ENCODE measurements around the gene HPCAL1. TPM values are rescaled to one million over a fixed set of nuclear protein-coding genes. Genes with fewer than 3 reads are reported as not detected.

HPCAL1 gene
- total and polyA plus RNA-seq, 2 experiments from 2014 or later, result 58.9 to 65.4 TPM

DNA sequence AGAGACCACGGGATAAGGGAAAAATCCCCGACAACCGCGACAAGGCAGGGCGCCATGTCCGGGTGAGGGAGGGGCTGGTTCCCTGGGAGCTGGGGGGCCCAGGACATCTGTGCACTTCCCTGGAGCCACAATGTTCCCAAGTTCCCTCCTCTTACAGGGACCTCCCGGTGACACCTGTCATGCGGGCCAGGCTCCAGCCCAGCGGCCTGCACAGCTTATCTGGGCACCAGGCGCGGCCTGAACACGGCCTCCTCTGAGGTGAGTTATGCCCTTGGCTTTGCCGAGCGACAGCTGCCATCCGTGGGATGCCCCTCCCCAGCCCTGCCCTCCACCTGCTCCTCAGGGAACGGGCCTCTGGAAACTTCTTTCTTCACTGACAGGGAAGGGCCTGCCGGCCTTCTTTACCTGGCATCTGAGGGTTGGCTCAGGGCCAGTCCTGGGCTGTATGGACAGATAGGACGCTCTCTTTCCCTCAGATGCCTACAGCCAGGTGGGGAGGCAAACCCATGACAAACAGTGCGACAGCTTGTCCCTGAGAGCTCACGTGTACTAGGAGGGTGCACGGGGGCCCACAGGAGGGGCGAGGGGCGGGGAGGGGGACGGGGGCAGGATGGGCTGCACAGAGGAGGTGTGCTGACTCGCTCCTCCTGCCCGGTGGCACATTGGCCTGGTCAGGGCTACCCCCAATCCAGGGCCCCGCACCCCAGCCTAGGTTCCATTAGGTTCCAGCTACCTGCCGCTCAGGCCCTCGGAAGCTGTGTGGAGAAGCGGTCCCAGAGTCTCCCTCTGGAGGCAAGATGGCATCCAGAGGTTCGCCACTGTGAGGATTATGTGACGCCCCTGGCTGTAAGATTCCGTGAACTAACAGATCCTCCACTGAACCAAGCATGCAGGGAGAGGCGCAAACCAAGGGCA, 34.9 kb upstream of the HPCAL1 start:
- no peaks in the 10 kb centered on the region for H3K27me3 ChIP-seq (replicated peaks; ENCODE audit: insufficient read depth)
- in situ Hi-C loops (cut with MboI), result no loop called here
- WGBS, 2 experiments (ENCODE audit: low coverage in 1 of 2, low lambda C conversion rate in 2 of 2, missing lambda C conversion rate in 2 of 2), result 81 to 85% methylated on average over 33 to 34 of the region's 34 CpGs
- no peak overlapping the region for H2AFZ ChIP-seq
- no peak for DNase-seq
- H3K27ac ChIP-seq, result no peak overlapping the region
- no peaks in the 10 kb centered on the region for H3K9me2 ChIP-seq (ENCODE audit: insufficient read depth)
- no peaks in the 10 kb centered on the region for H3F3A ChIP-seq (ENCODE audit: insufficient read depth)
- no peak overlapping the region for H3K4me3 ChIP-seq
- no peaks in the 10 kb centered on the region for H3K9me3 ChIP-seq (ENCODE audit: low read depth)
- no peaks in the 10 kb centered on the region for H3K79me2 ChIP-seq (ENCODE audit: insufficient read depth)
- no peak overlapping the region for H3K9ac ChIP-seq
- TF ChIP-seq EZH2 (IDR thresholded peaks at IDR 0.05; ENCODE audit: insufficient read depth, poor library complexity, severe bottlenecking) (no peak), EZH2phosphoT487 (IDR thresholded peaks at IDR 0.05; ENCODE audit: insufficient read depth, low read depth) (no peak)
- H3K4me2 ChIP-seq (ENCODE audit: unreplicated experiment), result no peak overlapping the region
- H3K36me3 ChIP-seq (ENCODE audit: low read depth), result no peaks in the 10 kb centered on the region
- H4K20me1 ChIP-seq (ENCODE audit: insufficient read depth), result no peaks in the 10 kb centered on the region
- H3K4me1 ChIP-seq (ENCODE audit: insufficient read depth), result 0 out of 2 replicates have a peak, but pooled peaks cover 7% of the 10 kb centered on the region

- no peak for TF ChIP-seq EZH2phosphoT487 (IDR thresholded peaks at IDR 0.05; ENCODE audit: insufficient read depth, low read depth)
- no peak for TF ChIP-seq EZH2 (IDR thresholded peaks at IDR 0.05; ENCODE audit: insufficient read depth, poor library complexity, severe bottlenecking)
- H3K9me2 ChIP-seq (ENCODE audit: insufficient read depth), result no peaks in the 10 kb centered on the region
- H3K9ac ChIP-seq, result no peak overlapping the region
- no peak overlapping the region for H3K4me3 ChIP-seq
- no peaks in the 10 kb centered on the region for H3K9me3 ChIP-seq (ENCODE audit: low read depth)
- no peaks in the 10 kb centered on the region for H3K27me3 ChIP-seq (replicated peaks; ENCODE audit: insufficient read depth)
- no peak overlapping the region for H3K4me2 ChIP-seq (ENCODE audit: unreplicated experiment)
- WGBS, 2 experiments (ENCODE audit: low coverage in 1 of 2, low lambda C conversion rate in 2 of 2, missing lambda C conversion rate in 2 of 2), result 72 to 73% methylated on average over 8 of the region's 8 CpGs
- no peak for DNase-seq
- in situ Hi-C loops (cut with MboI), result no loop called here
- H3K4me1 ChIP-seq (ENCODE audit: insufficient read depth), result 0 out of 2 replicates have a peak, but pooled peaks cover 7% of the 10 kb centered on the region
- H3K27ac ChIP-seq, result no peak overlapping the region
- H2AFZ ChIP-seq, result no peak overlapping the region
- no peaks in the 10 kb centered on the region for H3F3A ChIP-seq (ENCODE audit: insufficient read depth)
- H3K79me2 ChIP-seq (ENCODE audit: insufficient read depth), result no peaks in the 10 kb centered on the region
- no peaks in the 10 kb centered on the region for H3K36me3 ChIP-seq (ENCODE audit: low read depth)
- no peaks in the 10 kb centered on the region for H4K20me1 ChIP-seq (ENCODE audit: insufficient read depth)
Measured at GRCh38 chr2:10269291-10269690, 33.4 kb upstream of the HPCAL1 start.

DNA sequence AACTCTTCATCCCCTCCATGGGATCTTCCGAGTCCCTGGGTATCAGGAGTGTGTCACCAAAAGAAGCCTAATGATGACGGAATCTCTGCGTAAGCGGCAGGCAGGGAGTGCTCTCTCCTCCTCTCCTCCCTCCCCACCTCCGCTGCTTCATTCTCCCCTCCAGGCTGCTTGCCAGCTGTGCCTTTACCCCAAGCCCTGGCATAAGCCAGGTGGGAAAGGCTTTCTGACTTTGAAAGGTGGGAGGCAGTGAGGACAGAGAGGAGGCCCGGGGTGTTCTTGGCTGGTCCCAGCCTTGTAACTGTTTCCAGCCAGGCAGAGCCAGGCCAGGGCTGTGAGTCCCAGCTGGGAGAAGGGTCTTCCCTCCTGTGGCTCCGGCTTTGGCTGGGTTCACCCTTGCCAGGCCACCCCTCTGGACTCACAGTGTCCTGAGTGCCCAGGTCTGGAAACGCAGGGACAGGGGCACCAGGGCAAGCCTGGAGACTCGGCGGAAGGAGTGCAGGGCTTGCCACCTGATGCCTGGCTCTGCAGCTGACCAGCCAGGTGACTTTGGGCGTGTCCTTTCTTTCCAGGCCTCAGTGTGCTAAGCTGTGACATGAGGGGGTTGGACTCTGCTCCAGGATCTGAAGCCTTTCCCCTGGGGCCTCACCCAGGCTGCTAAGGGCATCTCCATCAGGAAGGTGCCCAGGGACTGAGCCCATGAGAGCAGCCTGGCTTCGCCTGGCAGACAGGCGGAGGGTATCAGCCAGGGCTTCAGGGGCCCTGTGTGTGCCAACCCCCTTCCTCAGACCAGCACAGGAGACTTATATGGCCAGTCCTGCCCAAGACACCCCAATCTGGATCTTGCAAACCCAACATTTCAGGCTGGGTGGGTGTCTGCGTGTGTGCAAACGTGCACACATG, 32.7 kb upstream of the HPCAL1 start:
- in situ Hi-C loops (cut with MboI), result no loop called here
- Histone ChIP-seq H3K36me3 (ENCODE audit: low read depth) (no peaks in the 10 kb centered on the region), H3F3A (ENCODE audit: insufficient read depth) (no peaks in the 10 kb centered on the region), H4K20me1 (ENCODE audit: insufficient read depth) (no peaks in the 10 kb centered on the region), H3K4me1 (ENCODE audit: insufficient read depth) (0 out of 2 replicates have a peak, but pooled peaks cover 7% of the 10 kb centered on the region), H3K9me3 (ENCODE audit: low read depth) (no peaks in the 10 kb centered on the region), H3K4me3 (no peak overlapping the region), H3K9me2 (ENCODE audit: insufficient read depth) (no peaks in the 10 kb centered on the region), H2AFZ (no peak overlapping the region), H3K4me2 (ENCODE audit: unreplicated experiment) (no peak overlapping the region), H3K9ac (no peak overlapping the region), H3K27ac (no peak overlapping the region), H3K79me2 (ENCODE audit: insufficient read depth) (no peaks in the 10 kb centered on the region), H3K27me3 (replicated peaks; ENCODE audit: insufficient read depth) (no peaks in the 10 kb centered on the region)
- no peak for TF ChIP-seq EZH2phosphoT487 (IDR thresholded peaks at IDR 0.05; ENCODE audit: insufficient read depth, low read depth)
- TF ChIP-seq EZH2 (IDR thresholded peaks at IDR 0.05; ENCODE audit: insufficient read depth, poor library complexity, severe bottlenecking), result no peak
- 88 to 92% methylated on average over 15 of the region's 15 CpGs for WGBS, 2 experiments (ENCODE audit: low coverage in 1 of 2, low lambda C conversion rate in 2 of 2, missing lambda C conversion rate in 2 of 2)
- DNase-seq, result no peak

- Histone ChIP-seq H3F3A (ENCODE audit: insufficient read depth) (no peaks in the 10 kb centered on the region), H3K9ac (no peak overlapping the region), H3K4me2 (ENCODE audit: unreplicated experiment) (no peak overlapping the region), H3K36me3 (ENCODE audit: low read depth) (no peaks in the 10 kb centered on the region), H3K4me1 (ENCODE audit: insufficient read depth) (0 out of 2 replicates have a peak, but pooled peaks cover under 1% of the 10 kb centered on the region), H2AFZ (no peak overlapping the region), H4K20me1 (ENCODE audit: insufficient read depth) (no peaks in the 10 kb centered on the region), H3K27ac (no peak overlapping the region), H3K4me3 (no peak overlapping the region), H3K9me2 (ENCODE audit: insufficient read depth) (no peaks in the 10 kb centered on the region), H3K27me3 (replicated peaks; ENCODE audit: insufficient read depth) (no peaks in the 10 kb centered on the region), H3K79me2 (ENCODE audit: insufficient read depth) (no peaks in the 10 kb centered on the region), H3K9me3 (ENCODE audit: low read depth) (no peaks in the 10 kb centered on the region)
- no peak for TF ChIP-seq EZH2 (IDR thresholded peaks at IDR 0.05; ENCODE audit: insufficient read depth, poor library complexity, severe bottlenecking)
- TF ChIP-seq EZH2phosphoT487 (IDR thresholded peaks at IDR 0.05; ENCODE audit: insufficient read depth, low read depth), result no peak
- DNase-seq, result no peak
- 87 to 88% methylated on average over 14 of the region's 15 CpGs for WGBS, 2 experiments (ENCODE audit: low coverage in 1 of 2, low lambda C conversion rate in 2 of 2, missing lambda C conversion rate in 2 of 2)
- in situ Hi-C loops (cut with MboI), result no loop called here
Measured at GRCh38 chr2:10271509-10271908, 31.2 kb upstream of the HPCAL1 start.
